Dermis blood vessel endothelial cell (primary cell): ENCODE measurements around the gene HMCES. TPM values are rescaled to one million over a fixed set of nuclear protein-coding genes. Genes with fewer than 3 reads are reported as not detected.
"Not testable (repeated sequence)": the region's sequence is repeated elsewhere in the genome, so short reads cannot be mapped to it uniquely, and the experiment has no call there.

Experiments used
- DNase-seq: peaks from one replicate; pipeline ENCODE4 v3.0.0; 2010
- total RNA-seq: library from RNA; depleted of rRNA; stranded (reverse); fragments of >200 nt; gene quantifications from 2 replicates; pipeline ENCODE4 v1.2.3, GENCODE V29; 2014

The HMCES gene
- total RNA-seq, 1 donor from 2014 or later = 31.3 TPM

GRCh38 chr3:129323651-129324294 lies 45.1 kb downstream of the HMCES start:
- peak; percentile 19 for DNase-seq

GRCh38 chr3:129324855-129325254 lies 46.2 kb downstream of the HMCES start:
- DNase-seq = no peak

GRCh38 chr3:129325383-129325782 lies 46.7 kb downstream of the HMCES start:
- DNase-seq = no peak

- no peak for DNase-seq
Observed at GRCh38 chr3:129326138-129326537, 47.5 kb downstream of the HMCES start.

- no peak for DNase-seq
Observed at GRCh38 chr3:129326595-129326994, 47.9 kb downstream of the HMCES start.

DNA sequence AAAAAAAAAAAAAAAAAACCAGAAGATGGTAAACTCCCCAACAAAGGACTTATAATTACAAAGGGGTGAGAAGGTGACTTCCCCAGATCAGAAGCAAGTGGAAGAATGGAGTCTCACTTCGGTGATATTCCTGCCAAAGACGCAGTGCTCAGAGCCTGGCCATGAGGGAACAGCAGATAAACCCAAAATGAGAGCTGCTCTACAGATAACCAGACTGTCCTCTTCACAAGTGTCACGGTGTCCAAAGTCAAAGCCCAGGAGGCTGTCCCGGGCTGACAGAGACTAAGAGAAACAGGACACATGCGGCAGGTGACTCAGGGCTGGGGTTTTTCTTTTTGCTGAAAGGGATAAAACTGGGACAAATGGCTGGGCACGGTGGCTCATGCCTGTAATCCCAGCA lies 48.8 kb downstream of the HMCES start:
- no peak for DNase-seq

DNA sequence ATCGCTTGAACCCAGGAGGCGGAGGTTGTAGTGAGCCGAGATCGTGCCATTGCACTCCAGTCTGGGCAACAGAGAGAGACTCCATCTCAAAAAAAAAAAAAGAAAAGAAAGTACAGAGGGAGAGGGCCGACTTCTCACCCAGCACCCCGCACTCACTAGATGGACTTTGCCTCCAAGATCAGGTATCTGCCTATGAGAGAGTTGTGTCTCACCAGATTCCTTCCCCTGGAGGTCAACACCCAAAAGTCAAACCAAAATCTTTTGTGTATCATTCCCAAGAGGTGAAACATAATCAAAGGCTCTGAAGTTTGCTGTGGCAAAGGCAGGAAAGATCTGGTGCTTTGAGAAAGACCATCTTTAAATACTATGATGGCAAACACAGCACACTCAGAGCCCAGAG lies 51.2 kb downstream of the HMCES start:
- no peak for DNase-seq

- DNase-seq = no peak
Observed at GRCh38 chr3:129330409-129330808, 51.7 kb downstream of the HMCES start.

GRCh38 chr3:129333891-129334290 lies 55.2 kb downstream of the HMCES start:
- no peak for DNase-seq

DNA sequence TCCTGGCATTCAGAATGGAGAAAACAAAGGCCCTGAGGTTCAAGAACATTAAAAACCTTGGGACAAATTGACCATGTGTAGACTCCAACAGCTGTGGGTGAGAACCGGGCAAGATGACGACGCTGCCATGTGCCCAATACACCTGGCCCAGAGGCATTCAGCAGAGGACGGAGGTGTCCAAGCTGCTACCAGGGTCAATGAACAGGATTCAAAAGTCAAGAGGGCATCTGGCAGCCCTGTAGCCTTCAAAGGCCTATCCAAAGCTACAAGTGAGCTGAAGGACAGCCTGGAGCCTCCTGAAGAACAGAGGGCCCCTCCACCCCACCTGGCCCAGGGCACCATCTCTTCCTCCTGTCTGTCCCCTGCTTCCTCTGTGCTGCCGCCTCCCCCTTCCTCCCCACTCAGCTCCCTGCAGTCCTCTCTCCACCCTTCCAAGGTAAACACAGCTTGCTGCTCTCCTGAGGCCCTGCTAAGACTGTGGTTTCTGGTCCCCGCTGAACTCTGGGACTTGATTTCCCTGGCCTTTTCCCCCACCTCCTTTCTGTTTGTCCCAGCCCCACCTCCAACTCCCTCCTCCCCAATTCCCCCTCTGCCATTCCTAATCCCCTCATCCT lies 57.5 kb downstream of the HMCES start:
- DNase-seq = no peak

GRCh38 chr3:129337719-129338118 lies 59.0 kb downstream of the HMCES start:
- DNase-seq = not testable (repeated sequence)

DNA sequence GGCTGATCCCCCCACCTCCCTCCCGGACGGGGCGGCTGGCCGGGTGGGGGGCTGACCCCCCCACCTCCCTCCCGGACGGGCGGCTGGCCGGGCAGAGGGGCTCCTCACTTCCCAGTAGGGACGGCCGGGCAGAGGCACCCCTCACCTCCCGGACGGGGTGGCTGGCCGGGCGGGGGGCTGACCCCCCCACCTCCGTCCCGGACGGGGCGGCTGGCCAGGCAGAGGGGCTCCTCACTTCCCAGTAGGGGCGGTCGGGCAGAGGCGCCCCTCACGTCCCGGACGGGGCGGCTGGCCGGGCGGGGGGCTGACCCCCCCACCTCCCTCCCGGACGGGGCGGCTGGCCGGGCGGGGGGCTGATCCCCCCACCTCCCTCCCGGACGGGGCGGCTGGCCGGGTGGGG lies 60.5 kb downstream of the HMCES start:
- not testable (repeated sequence) for DNase-seq

GRCh38 chr3:129339833-129340232 lies 61.2 kb downstream of the HMCES start:
- not testable (repeated sequence) for DNase-seq

GRCh38 chr3:129341331-129342141 lies 62.9 kb downstream of the HMCES start:
- DNase-seq = peak; percentile 48

- DNase-seq = no peak
Observed at GRCh38 chr3:129343643-129344360, 65.1 kb downstream of the HMCES start.

DNA sequence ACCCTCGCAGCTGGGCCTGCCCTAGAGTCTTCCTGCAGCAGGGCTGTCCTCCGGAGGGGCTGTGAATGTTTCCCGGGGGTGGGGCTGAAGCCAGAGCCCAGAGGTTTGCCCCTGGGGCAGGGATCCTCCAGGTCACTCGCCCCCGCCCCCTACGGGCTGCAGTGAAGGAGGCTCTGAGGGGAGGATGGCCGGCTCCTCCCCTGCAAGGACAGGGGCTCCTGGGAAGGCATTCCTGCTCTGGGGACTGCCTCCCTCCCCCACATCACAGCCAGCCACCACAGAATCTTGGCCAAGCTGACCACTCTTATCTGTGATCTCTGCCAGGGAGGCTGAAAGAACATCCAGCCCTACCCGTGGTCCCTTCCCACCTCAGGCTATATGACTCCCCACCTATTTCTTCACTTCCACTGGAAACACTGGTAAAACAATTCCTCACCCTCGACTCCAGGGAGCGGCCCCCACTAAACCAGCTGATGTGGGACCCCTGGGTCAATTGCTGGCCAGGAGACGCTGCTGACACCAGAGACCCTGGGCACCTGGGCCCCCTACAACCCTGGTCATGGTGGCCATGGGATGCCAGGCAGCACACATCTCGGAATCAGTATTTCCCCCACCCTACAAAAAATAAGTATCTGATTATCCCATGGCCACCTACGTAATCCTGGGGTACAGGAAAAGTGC lies 66.0 kb downstream of the HMCES start:
- DNase-seq = no peak

GRCh38 chr3:129345281-129345680 lies 66.6 kb downstream of the HMCES start:
- no peak for DNase-seq

DNA sequence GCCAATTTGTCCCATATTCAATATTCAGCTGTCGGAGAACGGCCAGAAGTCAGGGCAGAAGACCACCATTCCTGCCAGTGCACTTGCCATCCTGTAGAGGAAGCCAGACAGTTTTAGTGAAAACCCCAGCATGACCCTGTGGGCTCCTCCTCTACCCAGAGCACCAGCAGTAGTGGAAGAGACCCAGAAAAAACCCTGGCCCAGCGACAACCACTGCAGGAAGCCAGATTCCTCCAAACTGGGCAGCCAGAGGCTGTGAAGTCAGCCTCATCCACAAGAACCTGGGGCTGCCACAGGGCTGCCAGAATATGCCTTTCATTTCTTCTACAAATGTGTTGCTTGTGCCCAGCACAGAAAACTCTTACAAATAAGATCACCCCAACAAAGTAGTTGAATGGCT lies 67.3 kb downstream of the HMCES start:
- peak; percentile 20 for DNase-seq

GRCh38 chr3:129346695-129347457 lies 68.2 kb downstream of the HMCES start:
- peak; percentile 14 for DNase-seq

DNA sequence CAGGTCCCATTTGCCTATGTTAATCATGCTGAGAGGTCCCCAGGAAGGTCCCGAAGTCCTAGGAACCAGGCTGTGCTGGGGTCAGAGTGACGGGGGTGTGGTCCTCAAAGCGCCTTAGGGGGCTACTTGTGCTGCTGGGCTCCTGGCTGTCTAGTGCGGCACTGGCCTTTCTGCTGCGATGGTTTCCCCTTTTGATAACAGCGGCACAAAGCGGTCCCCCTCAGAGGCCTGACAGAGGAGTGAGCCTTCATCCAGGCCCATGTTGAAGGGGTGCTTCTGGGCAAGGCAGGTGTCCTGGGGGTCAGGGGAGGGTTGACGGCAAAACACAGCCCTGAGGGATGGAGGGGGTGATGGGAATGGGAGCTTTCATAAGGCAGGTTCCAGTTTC lies 68.8 kb downstream of the HMCES start:
- DNase-seq = no peak

GRCh38 chr3:129348734-129349133 lies 70.1 kb downstream of the HMCES start:
- DNase-seq = no peak

GRCh38 chr3:129349169-129349568 lies 70.5 kb downstream of the HMCES start:
- DNase-seq = peak; percentile 55
